GM12878 (cell line): ENCODE measurements around the gene ANKRD45. TPM values are rescaled to one million over a fixed set of nuclear protein-coding genes. Genes with fewer than 3 reads are reported as not detected.
"Not testable (repeated sequence)": the region's sequence is repeated elsewhere in the genome, so short reads cannot be mapped to it uniquely, and the experiment has no call there.

ENCODE experiments used
- ATAC-seq: fragments of 200-7000 bp; cut with Tn5 transposase; 3 replicates; pipeline ENCODE4 v1.9.1; 2020; ENCODE audit warnings: mild to moderate bottlenecking, moderate library complexity
- BruUV-seq: library from RNA; stranded (reverse); fragments of 400-500 nt; replicated peaks from 2 replicates; lab custom pipeline; 2021; lab: Mats Ljungman, UMichigan
- CTCF ChIA-PET: fragments of 300-600 bp; sonication (Branson Sonifier 250); formaldehyde crosslinking; extraction: SDS; loops from one replicate; lab custom pipeline; 2021; ENCODE audit warnings: inconsistent platforms; lab: Yijun Ruan, JAX
- POLR2A ChIA-PET: fragments of 350-600 bp; formaldehyde crosslinking; extraction: SDS; loops from one replicate; lab custom pipeline; 2021; ENCODE audit warnings: inconsistent platforms; lab: Charles Lee
- RAD21 ChIA-PET: fragments of 300-600 bp; sonication (Branson Sonifier 250); formaldehyde crosslinking; loops from one replicate; lab custom pipeline; 2023; ENCODE audit warnings: antibody characterized with exemption; ENCODE audit not compliant: unreplicated experiment; lab: Charles Lee
- SMC1A ChIA-PET: fragments of 300-600 bp; sonication (Branson Sonifier 250); formaldehyde crosslinking; loops from one replicate; lab custom pipeline; 2023; ENCODE audit not compliant: unreplicated experiment, uncharacterized antibody; lab: Charles Lee
- DNase-seq: peaks from one replicate; pipeline ENCODE4 v3.0.0-alpha.2; 2011; ENCODE audit warnings: low read depth, low spot score
- FAIRE-seq: peaks from 3 replicates; lab custom pipeline; 2011; peaks lifted over from hg19 to GRCh38; lab: Jason Lieb, UNC
- H2AFZ ChIP-seq: 2 replicates; pipeline ENCODE4 v1.6.0; 2011; ENCODE audit warnings: low read depth, low read length, control low read depth; ENCODE audit not compliant: control insufficient read depth
- H3K27ac ChIP-seq: 2 replicates; pipeline ENCODE4 v1.5.1; 2011; ENCODE audit warnings: control low read depth; ENCODE audit not compliant: control insufficient read depth, insufficient read depth
- H3K27me3 ChIP-seq, 2 experiments: replicated peaks in 1 of 2; 2 replicates each; pipeline versions ENCODE4 v1.6.0 to v1.6.1; 2011; ENCODE audit warnings: low read length in 1 of 2; ENCODE audit not compliant: control insufficient read depth in 2 of 2, insufficient read depth in 2 of 2
- H3K36me3 ChIP-seq, 2 experiments: 2 replicates each; pipeline ENCODE4 v1.5.1; 2011; ENCODE audit warnings: low read length in 1 of 2; ENCODE audit not compliant: control insufficient read depth in 2 of 2, insufficient read depth in 2 of 2
- H3K4me1 ChIP-seq: 2 replicates; pipeline ENCODE4 v1.6.1; 2011; ENCODE audit warnings: mild to moderate bottlenecking, low read length, moderate library complexity, mixed read lengths; ENCODE audit not compliant: control insufficient read depth, insufficient read depth
- H3K4me2 ChIP-seq: 2 replicates; pipeline ENCODE4 v1.6.0; 2011; ENCODE audit warnings: control low read depth; ENCODE audit not compliant: control insufficient read depth, insufficient read depth
- H3K4me3 ChIP-seq: fragments of 200-600 bp; sonication (generic); 2 replicates; pipeline ENCODE4 v1.5.1; 2016
- H3K79me2 ChIP-seq: 2 replicates; pipeline ENCODE4 v1.6.0; 2011; ENCODE audit warnings: low read length; ENCODE audit not compliant: control insufficient read depth, insufficient read depth
- H3K9ac ChIP-seq: 2 replicates; pipeline ENCODE4 v1.8.0; 2011; ENCODE audit warnings: low read length, control low read depth, mixed read lengths; ENCODE audit not compliant: control insufficient read depth, insufficient read depth
- H3K9me3 ChIP-seq: replicated peaks from 3 replicates; pipeline ENCODE4 v1.5.1; 2011; ENCODE audit warnings: mild to moderate bottlenecking, low read length; ENCODE audit not compliant: control insufficient read depth, insufficient read depth
- H4K20me1 ChIP-seq: 2 replicates; pipeline ENCODE4 v1.6.0; 2011; ENCODE audit not compliant: control insufficient read depth, insufficient read depth
- CBX3 ChIP-seq: fragments of 200-600 bp; sonication (generic); IDR thresholded peaks from 2 replicates; pipeline ENCODE4 v1.6.1; 2016; ENCODE audit warnings: low read depth, borderline replicate concordance
- GABPA ChIP-seq: IDR thresholded peaks from 2 replicates; pipeline ENCODE4 v1.6.1; 2014; ENCODE audit warnings: antibody characterized with exemption, low read depth, mild to moderate bottlenecking, inconsistent platforms
- NBN ChIP-seq: fragments of 450-650 bp; IDR thresholded peaks from 2 replicates; pipeline ENCODE4 v1.6.1; 2016
- NRF1 ChIP-seq: conservative IDR thresholded peaks from 2 replicates; pipeline ENCODE4 v1.6.1; 2011; ENCODE audit warnings: mild to moderate bottlenecking, low read depth, low read length, improper control_type of control experiment
- RFX5 ChIP-seq: IDR thresholded peaks from 2 replicates; pipeline ENCODE4 v1.6.1; 2011; ENCODE audit warnings: low read depth, low read length, improper control_type of control experiment
- SIN3A ChIP-seq: IDR thresholded peaks from 2 replicates; pipeline ENCODE4 v1.6.1; 2012; ENCODE audit warnings: low read depth, low read length, improper control_type of control experiment
- SMAD1 ChIP-seq: fragments of 450-650 bp; IDR thresholded peaks from 2 replicates; pipeline ENCODE4 v1.6.1; 2018; ENCODE audit warnings: mild to moderate bottlenecking, low read depth; ENCODE audit not compliant: partially characterized antibody
- SMAD5 ChIP-seq: IDR thresholded peaks from 2 replicates; pipeline ENCODE4 v1.6.1; 2016; ENCODE audit warnings: antibody characterized with exemption, low read depth
- SRF ChIP-seq, 2 experiments: IDR thresholded peaks; 2 replicates each; pipeline ENCODE4 v1.6.1; 2011; ENCODE audit warnings: low read depth in 2 of 2, low read length in 2 of 2, mild to moderate bottlenecking in 1 of 2, moderate library complexity in 1 of 2
- ZNF622 ChIP-seq: fragments of 450-650 bp; IDR thresholded peaks from 2 replicates; pipeline ENCODE4 v1.6.1; 2017; ENCODE audit warnings: mild to moderate bottlenecking, inconsistent platforms
- WGBS: methylation state at CpG from one replicate; pipeline ENCODE4 v1.1.6; 2016; ENCODE audit warnings: low lambda C conversion rate; ENCODE audit not compliant: insufficient replicate concordance, insufficient coverage; ENCODE audit errors: missing lambda C conversion rate; 5-methylcytosine and 5-hydroxymethylcytosine counted together
- in situ Hi-C: fragments of 300-500 bp; cut with MboI; formaldehyde crosslinking; loops from 9 replicates; pipeline ENCODE4 v1.14.3; 2018; ENCODE audit warnings: mixed read lengths
- intact Hi-C: fragments of 100-400 bp; cut with micrococcal nuclease; formaldehyde crosslinking; loops from one replicate; pipeline ENCODE4 v1.14.2; 2022; ENCODE audit not compliant: unreplicated experiment
- polyA plus RNA-seq, 11 experiments: library from polyadenylated mRNA; depleted of rRNA in 4 of 11; unstranded in 6 of 11; stranded (reverse) in 5 of 11; fragments of >200 nt; fragmentation: Nextera tagmentation in 4 of 11; fragmentation: Illumina TruSeq in 1 of 11; extraction: Ambion mirVana in 4 of 11; extraction: Trizol in 1 of 11; gene quantifications; 1 replicate in 1 of 11; 2 replicates in 10 of 11; pipeline versions ENCODE4 v1.2.1 to v1.2.3, GENCODE V29; 2011 to 2016; ENCODE audit warnings: inconsistent platforms in 2 of 11, missing spikeins in 2 of 11, low read depth in 1 of 11
- total RNA-seq, 4 experiments: library from RNA; depleted of rRNA in 3 of 4; stranded (reverse); fragments of >200 nt in 3 of 4; fragmentation: Illumina TruSeq in 1 of 4; extraction: Trizol in 1 of 4; gene quantifications; 2 replicates each; pipeline versions ENCODE4 v1.2.1 to v1.2.3, GENCODE V29; 2013 to 2021
- TF ChIP-seq, protein P1 (sequence below): IDR thresholded peaks from 2 replicates; pipeline ENCODE4 v1.6.1; 2011; ENCODE audit warnings: low read depth, mild to moderate bottlenecking, low read length, moderate library complexity, borderline replicate concordance; ENCODE audit errors: extremely low read depth
- TF ChIP-seq, protein P2 (sequence below): fragments of 150-350 bp; IDR thresholded peaks from 2 replicates; pipeline ENCODE4 v1.6.1; 2016; ENCODE audit warnings: low read depth, low read length

ANKRD45 gene
- total and polyA plus RNA-seq, 10 of the 15 experiments (the other 5 are each of a cell fraction or from before 2014, with no cell fraction given): 0.04 to 0.15 (median 0.13) TPM; not detected in 5

DNA sequence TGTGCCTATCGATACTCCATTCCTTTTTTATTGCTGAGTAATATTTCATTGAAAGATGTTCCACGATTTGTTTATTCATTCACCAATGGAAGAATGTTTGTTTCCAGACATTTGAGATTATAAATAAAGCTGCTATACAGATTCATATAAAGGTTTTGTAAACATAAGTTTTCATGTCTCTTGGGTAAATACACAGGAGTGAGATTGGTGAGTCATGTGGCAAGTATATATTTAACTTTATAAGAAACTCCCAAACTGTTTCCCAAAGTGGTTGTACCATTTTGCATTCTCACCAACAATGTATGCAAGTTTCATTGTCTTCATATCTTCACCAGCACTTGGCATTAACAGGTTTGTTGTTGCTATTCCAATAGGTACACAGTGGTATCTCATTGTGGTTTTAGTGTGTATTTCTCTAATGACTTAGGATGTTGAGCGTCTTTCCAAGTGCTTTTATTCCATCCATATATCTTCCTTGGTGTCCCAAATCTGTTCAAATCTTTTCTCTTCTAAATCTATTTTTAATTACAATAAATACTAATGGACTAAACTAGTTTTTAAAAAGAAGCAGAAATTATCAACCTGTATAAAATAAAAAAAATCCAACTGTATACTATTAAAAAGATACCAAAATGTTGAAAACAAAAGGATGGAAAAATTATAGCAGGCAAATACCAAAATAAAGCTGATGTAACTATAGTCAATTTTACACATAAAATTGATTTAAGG, 73.4 kb downstream of the ANKRD45 start (continued):
- TF ChIP-seq GABPA (no peak), CBX3 (no peak)
- TF ChIP-seq, protein P1, sequence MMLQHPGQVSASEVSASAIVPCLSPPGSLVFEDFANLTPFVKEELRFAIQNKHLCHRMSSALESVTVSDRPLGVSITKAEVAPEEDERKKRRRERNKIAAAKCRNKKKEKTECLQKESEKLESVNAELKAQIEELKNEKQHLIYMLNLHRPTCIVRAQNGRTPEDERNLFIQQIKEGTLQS: no peak

DNA sequence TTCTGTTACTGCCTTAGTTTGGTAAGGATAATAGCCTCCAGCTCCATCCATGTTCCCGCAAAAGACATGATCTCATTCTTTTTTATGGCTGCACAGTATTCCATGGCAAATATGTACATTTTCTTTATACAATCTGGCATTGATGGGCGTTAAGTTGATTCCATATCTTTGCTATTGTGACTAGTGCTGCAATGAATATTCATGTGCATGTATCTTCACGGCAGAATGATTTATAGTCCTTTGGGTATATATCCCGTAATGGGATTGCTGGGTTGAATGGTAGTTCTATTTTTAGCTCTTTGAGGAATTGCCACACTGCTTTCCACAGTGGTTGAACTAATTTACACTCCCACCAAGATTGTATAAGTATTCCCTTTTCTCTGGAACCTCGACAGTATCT, 78.5 kb downstream of the ANKRD45 start:
- 50% methylated on average over 5 of the region's 5 CpGs for WGBS
- POLR2A ChIA-PET, H3K79me2 ChIP-seq, FAIRE-seq, H3K9me3 ChIP-seq, H3K27ac ChIP-seq, DNase-seq, H3K4me2 ChIP-seq, H2AFZ ChIP-seq, H3K36me3 ChIP-seq, H4K20me1 ChIP-seq, H3K27me3 ChIP-seq, intact Hi-C loops, in situ Hi-C loops, BruUV-seq, ATAC-seq, H3K9ac ChIP-seq, H3K4me3 ChIP-seq, H3K4me1 ChIP-seq, RAD21 ChIA-PET: not testable (repeated sequence)
- ChIA-PET CTCF (interaction anchor here (0.9 kb wide), 1 partner anchor 14 kb away, joined by 3 read pairs; no protein-coding TSS in a partner anchor), SMC1A (interaction anchor here (2.7 kb wide), 1 partner anchor 9 kb away, joined by 6 read pairs; no protein-coding TSS in a partner anchor)

DNA sequence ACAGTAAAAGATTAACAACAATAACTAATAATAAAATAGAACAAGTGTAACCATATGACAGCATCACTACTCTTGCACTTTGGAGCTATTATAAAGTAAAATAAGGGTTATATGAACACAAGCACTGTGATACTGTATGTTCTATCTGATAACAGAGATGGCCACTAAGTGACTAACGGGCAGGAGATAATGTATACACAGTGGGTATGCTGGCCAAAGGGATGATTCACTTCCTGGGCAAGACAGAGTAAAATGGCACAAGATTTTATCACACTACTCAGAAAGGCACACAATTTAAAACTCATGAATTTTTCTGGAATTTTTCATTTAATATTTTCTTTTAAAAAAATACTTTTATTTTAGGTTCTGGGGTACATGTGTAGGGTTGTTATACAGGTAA, 79.1 kb downstream of the ANKRD45 start:
- CTCF ChIA-PET: interaction anchor here (0.9 kb wide), 1 partner anchor 14 kb away, joined by 3 read pairs; no protein-coding TSS in a partner anchor
- H3K36me3 ChIP-seq: no peaks in the 10 kb centered on the region
- POLR2A ChIA-PET: no interaction called here
- no peaks in the 10 kb centered on the region for H4K20me1 ChIP-seq
- FAIRE-seq (no peak), ATAC-seq (no peak), DNase-seq (no peak)
- H3K4me3 ChIP-seq: no peak overlapping the region
- in situ Hi-C loops: no loop called here
- H3K4me1 ChIP-seq: no peaks in the 10 kb centered on the region
- 0% methylated on average over 1 of the region's 1 CpG for WGBS
- intact Hi-C loops: no loop called here
- no peak overlapping the region for H3K9ac ChIP-seq
- RAD21 ChIA-PET: no interaction called here
- H3K9me3 ChIP-seq: no peaks in the 10 kb centered on the region; the same call in 2 of the 3 replicates
- no peak overlapping the region for H2AFZ ChIP-seq
- SMC1A ChIA-PET: interaction anchor here (0.6 to 2.7 kb wide), 2 partner anchors 9 to 1582 kb away, joined by 3 to 6 read pairs; no protein-coding TSS in a partner anchor
- BruUV-seq: no TSS peak
- H3K4me2 ChIP-seq: no peak overlapping the region
- H3K27ac ChIP-seq: no peak overlapping the region
- H3K27me3 ChIP-seq: no peaks in the 10 kb centered on the region
- no peaks in the 10 kb centered on the region for H3K79me2 ChIP-seq
- TF ChIP-seq NRF1 (no peak), RFX5 (no peak), SIN3A (no peak), SMAD5 (no peak), ZNF622 (no peak), NBN (no peak), SRF (IDR thresholded peaks at IDR 0.05; ENCODE audit: low read depth in 2 of 2, low read length in 2 of 2) (no peak), SMAD1 (no peak)
- TF ChIP-seq, protein P2, sequence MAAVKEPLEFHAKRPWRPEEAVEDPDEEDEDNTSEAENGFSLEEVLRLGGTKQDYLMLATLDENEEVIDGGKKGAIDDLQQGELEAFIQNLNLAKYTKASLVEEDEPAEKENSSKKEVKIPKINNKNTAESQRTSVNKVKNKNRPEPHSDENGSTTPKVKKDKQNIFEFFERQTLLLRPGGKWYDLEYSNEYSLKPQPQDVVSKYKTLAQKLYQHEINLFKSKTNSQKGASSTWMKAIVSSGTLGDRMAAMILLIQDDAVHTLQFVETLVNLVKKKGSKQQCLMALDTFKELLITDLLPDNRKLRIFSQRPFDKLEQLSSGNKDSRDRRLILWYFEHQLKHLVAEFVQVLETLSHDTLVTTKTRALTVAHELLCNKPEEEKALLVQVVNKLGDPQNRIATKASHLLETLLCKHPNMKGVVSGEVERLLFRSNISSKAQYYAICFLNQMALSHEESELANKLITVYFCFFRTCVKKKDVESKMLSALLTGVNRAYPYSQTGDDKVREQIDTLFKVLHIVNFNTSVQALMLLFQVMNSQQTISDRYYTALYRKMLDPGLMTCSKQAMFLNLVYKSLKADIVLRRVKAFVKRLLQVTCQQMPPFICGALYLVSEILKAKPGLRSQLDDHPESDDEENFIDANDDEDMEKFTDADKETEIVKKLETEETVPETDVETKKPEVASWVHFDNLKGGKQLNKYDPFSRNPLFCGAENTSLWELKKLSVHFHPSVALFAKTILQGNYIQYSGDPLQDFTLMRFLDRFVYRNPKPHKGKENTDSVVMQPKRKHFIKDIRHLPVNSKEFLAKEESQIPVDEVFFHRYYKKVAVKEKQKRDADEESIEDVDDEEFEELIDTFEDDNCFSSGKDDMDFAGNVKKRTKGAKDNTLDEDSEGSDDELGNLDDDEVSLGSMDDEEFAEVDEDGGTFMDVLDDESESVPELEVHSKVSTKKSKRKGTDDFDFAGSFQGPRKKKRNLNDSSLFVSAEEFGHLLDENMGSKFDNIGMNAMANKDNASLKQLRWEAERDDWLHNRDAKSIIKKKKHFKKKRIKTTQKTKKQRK: no peak
